HG03097 (cell line): Measurements from ENCODE around the gene CCR4.
"Not testable (repeated sequence)": the region's sequence is repeated elsewhere in the genome, so short reads cannot be mapped to it uniquely, and the experiment has no call there.

Source experiments
- ATAC-seq: cut with Tn5 transposase; IDR thresholded peaks from one replicate; pipeline ENCODE4 v1.9.1; 2021; ENCODE audit not compliant: unreplicated experiment, low FRiP score

Gene CCR4

DNA sequence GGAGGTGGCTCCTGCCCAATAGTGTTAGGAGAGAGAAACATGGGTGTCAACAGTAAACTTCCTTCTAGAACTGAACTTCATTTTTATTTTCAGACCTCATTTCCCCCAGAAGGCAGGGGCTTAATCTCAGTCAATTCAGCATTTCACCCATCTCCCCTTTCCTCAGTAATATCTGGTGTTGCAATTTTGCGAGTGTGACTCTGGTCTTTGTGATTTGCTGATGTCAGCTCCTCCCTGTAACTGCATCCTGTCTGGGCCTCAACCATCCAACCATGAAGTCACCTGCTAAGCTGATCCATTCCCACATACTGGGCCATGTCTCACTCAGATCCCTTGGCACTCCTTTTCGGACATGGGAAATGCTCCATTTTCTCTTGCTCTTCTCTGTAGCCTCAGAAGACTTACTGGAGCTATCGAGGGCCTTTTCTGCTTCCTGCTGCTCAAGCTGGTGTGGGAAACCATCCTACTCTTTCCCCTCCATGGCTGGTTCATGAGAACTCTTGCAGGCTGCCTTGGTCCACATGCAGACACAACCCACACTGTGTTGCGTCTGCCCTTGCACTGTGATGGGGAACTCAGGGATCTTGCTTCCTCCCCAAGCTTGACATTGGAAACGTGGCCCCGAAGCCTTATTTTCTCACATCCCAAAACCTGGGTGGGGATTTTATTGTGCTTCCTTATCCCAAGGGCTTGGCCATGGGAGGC lies 24.6 kb downstream of the CCR4 start:
- no peak for ATAC-seq

DNA sequence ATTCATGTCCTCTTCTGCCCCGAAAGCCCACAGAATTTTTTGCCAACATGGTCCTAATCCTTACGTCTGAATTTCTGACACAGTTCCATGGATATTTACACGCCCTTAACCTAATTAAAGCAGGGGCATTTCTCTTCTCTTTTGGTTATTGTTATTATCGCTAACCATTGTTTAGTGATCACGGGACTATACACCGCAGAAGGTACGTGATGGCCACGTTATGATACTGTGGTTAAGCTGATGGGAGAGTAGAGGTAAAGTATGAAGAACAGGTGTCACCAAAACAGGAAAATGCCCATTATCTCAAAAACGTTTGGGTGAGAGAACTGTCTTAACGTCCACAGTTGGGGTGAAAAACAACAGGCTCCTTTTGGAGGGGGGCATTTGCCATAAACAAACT lies 26.4 kb downstream of the CCR4 start:
- ATAC-seq: no peak

DNA sequence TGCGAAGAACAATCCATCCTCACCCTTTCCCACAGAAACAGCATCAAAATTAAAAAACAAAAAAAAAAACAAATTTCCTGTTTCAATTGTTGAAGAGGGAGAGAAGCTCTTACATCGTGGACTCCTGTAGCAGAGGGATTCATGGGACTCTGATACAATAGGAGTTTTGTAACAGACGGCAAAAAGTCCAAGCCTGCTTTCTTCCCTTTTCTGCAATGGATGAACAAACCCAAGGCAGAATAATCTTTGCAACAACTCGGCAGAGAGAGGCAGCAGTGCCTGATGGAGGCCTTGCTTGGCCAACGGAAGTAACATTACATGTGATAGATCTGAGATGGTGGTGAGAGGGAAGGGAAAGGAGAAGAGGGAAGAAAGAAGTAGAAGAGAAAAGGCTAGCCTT lies 26.9 kb downstream of the CCR4 start:
- ATAC-seq: no peak

DNA sequence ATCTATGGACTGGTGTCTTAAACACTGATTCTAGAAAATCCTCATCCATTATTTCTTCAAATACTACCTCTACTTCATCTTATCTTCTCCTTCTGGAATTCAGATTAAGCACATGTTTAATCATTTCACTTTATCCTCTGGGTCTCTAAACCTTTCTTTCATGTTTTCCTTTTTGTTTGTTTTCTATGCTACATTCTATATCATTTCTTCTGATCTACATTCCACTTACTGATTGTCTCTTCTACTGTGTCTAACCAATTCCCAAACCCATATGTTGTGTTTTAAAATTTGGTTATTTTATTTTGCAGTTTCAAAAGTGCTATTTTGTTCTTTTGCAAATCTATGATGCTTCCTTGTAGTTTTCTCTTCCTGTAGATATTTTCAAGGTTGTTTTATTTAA lies 31.7 kb downstream of the CCR4 start:
- ATAC-seq: no peak

DNA sequence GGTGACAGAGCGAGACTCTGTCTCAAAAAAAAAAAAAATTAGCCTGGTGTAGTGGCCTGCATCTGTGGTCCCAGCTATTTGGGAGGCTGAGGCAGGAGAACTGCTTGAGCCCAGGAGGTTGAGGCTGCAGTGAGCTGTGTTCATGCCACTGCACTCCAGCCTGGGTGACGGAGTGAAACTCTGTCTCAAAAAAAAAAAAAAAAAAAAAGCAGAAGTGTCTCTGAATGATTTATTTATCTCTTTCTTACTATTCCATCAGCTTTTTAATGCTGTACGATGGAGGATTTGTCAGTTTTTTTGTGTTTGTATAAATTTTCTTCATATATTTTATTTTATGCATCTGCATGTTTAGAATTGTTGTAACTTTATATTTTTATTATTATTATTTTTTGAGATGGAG lies 33.5 kb downstream of the CCR4 start:
- ATAC-seq: not testable (repeated sequence)

DNA sequence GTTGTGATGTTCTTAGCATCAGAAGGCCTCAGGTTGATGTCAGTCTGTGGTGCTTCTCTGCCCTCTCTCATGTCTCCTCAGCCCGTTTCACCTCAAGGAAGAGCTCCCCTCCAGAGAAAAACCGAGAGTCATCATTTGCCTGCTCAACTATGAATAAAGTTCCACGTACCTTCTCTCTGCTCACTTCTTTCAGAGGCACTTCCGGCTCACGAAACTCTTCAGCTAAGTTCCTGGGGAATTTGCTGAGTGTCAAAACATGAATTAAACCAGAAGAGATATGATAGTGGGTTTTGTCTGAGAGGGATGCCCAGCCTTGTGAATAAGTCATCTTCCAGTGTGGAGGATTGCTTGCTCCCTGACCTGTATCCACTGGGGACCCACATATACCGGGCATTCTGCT lies 37.7 kb downstream of the CCR4 start:
- no peak for ATAC-seq

DNA sequence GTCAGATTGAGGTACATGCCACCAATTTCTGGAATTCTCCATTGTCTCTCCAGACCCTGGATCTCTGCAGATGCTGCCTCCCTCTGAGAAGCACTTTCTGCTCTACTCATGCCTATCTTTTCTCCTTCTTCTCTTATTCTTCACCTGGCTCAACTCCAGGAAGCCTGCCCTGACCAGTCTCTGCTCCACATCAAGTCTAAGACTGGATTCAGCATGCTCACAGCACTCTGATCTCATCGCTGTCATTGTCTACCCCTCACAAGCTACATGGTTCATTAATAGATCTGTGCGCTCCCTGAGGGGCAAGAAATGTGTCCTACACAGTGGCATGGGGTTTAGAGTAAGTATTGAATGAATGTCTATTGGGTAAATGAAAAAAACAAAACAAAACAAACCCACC lies 38.7 kb downstream of the CCR4 start:
- ATAC-seq: no peak

DNA sequence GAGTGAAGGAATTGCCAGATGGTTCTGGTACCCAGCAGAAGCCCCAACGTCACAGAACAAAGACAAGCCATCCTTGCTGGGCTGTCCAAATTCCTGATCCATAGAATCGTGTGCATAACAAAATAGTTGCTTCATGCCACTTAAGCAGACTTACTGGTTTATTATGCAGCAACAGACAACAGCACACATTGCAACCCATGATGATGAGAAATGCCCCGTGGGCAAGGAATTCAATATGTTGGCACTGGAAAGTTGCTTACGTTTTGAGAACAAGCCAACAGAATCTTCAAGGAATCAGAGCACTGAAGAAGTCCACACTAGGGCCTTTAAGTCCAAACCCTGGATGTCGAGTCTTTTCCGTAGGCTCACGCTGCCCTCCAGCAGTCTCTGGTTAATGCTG lies 40.3 kb downstream of the CCR4 start:
- ATAC-seq: no peak

DNA sequence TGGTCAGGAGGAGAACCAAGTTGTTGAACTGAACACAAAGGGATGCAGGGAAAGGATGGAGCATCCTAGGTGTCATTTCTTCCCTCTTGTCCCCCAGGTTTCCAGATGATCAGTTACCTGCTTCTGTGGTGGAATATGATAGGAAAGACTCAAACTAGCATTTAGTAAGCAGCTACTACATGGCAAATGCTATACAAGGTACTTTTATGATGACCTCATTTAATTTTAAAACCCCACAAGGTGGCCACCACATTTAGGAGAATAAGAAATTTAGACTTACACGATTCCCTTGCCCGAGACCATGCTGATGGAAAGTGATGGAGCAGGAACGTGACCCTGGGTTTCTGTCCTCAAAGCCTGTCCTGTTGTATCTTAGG lies 40.9 kb downstream of the CCR4 start:
- no peak for ATAC-seq

DNA sequence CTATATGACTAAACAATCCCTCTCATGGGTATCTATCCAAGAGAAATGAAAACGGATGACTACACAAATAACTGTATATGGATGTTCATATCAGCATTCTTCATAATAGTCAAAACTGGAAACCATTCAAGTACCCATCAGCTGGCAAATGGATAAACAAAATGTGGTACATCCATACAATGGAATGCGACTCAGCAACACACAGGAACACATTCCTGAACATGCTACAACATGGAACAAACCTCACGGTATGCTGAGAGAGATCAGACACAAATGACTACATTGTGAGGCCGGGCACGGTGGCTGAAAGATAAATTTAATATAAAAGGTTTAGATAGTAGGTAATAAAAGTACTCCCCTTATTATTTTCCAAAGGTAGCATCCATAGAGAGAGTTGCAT lies 42.6 kb downstream of the CCR4 start:
- no peak for ATAC-seq

DNA sequence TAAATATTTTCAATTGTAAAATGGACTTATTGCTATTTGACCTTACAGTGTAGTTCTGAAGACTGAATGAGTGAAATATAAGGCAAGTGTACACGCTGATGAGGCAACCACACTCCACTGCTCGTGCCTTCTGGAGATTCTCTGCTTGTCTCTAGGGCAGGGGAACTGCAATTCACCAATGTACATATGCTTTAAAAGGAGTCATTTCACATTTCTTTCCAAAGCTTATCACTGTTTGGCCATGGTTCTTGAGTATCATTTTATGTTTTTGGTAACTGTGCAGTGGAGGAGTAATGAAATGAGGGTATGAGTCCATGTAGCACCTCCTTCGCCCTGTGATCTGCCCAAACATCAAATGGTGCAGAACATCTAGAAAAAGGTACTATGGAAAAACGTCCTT lies 43.7 kb downstream of the CCR4 start:
- no peak for ATAC-seq

DNA sequence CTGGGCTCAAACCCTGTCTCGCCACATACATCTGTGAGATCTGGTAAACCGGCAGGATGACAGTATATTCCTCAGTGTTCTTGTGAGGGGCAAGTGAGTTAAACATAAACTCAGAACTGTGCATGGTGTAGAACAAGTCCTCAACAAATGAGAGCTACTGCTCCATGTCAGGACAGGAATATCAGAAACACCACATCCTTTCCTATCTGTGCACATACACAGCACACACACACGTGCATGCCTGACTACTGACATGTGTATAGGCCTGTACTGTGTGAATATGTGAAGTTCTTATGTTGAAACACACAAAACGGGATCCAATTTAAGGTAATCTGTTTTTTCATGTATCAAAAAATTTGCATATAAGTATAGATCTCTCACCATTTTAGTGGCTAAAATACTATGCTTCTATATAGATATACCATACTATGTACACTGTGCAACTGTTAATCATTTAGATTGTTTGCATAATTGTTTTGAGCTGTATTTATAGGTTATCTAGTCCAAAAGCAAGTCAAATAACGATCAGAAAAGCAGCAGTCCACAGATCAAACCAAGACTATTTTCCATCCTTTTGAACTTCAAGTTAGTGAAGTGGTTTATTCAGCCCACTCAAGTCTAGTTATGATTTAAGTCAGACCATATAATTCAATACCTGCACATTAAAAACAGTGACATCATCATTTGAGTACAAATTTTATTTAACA lies 44.8 kb downstream of the CCR4 start:
- ATAC-seq: no peak

DNA sequence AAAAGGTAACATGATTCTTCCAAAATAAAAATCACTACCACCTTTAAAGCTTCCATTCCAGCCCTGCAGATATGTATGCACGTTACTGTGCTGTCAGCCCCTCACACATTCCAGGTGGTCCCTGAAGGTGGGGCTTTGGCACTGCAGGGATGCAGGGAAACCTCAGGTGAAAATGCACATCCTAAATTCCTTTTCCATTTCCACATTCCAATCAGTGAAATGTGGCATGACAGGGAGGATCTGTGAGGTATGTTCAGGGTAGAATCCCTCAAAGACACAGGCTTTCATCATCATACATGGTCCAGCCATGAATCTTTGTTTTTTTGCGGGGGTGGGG lies 45.3 kb downstream of the CCR4 start:
- ATAC-seq: no peak

DNA sequence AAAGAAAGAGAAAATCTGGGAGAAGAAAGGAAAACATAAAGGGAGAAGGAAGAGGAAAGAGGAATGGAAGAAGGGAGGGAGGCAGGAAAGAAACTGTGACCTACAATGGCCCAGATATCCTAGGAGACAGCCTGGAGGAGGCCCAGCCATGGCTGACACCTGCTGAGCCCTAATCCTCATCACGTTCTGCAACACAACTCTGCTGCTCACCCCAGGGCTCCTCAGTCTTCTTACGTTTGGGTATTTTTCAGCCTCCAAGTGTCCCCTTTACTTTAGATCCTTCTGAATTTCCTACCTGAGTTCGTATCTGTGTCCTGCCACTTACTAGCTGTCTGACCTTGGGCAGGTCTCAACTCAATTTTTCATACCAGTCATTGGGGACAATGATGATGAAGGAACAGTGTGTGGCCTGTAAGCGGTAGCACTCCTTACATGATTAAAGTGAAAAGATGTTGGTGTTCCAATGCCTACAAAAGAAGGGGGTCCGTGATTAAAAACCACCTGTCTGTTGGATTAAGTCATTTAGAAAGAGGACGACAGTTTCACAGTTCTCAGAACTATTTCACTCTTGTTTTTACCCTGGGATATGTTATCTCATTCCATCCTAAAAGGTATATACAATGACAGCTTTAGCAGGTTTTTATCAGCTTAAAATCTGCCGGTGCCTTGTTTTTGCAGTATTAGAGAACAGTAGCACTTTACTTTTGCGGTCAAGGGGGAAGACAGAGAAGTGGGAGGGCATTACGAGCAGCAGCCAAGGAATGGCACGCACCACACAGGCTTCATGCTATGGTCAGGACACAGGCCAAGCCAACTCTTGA lies 47.4 kb downstream of the CCR4 start:
- ATAC-seq: no peak

DNA sequence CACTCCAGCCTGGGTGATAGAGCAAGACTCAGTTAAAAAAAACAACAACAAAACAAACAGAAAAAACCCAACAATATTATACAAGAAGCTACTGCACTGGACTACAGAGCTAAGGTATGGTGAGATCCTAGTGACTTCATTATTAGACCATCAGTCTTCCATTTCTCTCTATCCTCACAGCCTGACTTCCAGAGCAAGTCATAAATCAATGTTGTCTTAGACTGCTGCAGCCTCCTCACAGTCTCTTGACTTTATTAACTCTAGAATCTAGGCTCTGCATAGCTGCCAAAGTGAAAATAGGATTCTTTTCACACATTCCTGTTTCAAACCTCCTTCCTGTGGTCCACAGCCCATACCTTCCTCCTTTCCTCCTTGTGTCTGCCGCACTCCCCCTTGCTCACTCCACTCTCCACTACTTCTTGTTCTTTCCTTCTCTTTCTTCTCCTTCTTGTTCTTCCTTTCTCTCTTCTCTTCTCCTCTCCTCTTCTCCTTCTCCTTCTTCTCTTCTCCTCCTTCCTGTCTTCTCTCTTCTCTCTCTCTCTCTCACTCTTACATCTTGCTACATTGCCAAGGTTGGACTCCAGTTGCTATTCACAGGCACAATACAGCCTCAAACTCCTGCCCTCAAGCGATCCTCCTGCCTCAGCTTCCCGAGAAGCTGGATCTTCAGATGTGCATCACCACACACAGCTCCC lies 49.4 kb downstream of the CCR4 start:
- ATAC-seq: no peak

DNA sequence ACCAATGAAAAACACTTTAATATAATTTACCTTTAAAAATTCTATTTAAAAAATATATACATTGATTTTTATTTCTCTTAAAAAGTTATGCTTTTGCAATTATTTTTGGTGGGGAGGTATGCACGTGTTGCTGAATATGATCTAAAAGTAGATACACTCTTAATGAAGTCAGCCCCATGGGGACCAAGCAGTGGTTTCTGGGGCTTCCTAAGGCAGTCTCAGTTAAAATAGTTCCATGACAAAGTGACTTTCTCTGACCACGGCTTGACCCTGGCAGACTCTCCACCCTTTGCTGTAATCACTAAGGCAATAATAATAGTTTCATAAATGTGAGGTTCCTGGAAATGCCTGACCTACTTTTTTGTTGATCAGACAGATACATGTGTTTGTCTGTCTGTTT lies 50.4 kb downstream of the CCR4 start:
- no peak for ATAC-seq

DNA sequence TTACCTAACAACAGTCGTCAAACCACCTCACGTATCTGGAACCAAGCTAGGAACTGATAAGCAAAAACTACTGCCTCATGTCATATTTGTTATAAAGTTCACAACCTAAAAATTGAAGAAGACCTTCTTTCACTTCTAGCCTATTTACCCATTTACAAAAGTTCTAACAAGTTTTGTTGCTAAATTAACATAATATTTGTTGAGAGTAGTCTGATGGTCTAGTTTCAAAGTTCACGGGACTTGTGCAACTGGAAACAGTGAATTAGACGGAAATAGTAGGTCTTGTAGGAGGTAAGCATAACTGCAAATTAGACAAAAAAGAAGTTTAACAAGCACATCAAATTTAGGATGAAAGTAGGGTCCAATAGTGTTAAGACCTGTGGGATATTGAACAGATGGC lies 51.9 kb downstream of the CCR4 start:
- ATAC-seq: no peak

DNA sequence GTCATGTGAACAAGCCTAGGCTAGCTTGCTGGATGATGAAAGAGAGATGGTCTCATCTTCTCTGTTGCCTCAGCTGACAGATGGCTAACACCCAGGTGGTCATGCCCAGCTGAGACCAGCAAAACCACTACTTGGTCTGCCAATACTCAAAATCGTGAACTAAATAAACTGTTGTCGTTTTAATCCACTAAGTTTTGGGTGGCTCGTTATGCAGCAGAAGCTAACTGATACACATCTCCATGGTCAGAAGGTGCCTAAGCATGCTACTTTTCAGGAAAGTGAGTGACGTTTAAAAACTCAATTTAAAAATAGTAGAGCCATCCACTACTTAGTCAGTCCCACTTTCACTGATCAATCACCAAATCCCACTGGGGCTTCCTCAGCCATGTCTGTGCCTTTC lies 52.8 kb downstream of the CCR4 start:
- ATAC-seq: no peak

DNA sequence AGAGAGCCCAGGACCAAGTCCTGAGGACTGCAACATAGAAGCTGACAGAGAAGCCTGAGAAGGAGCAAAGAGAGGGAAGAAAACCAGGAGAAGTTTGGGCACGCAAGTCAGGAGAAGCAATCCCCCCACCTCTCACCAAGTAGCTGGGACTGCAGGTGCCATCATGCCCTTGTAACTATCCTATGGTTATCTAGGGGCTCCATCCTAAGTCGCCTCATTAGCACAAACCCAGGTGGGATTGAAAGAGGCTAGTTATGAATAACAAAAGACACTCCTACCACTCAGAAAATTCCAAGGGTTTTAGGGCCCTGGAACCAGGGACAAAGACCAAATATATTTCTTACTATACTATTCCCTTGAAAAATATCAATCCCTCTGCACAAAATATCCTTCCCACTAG lies 53.5 kb downstream of the CCR4 start:
- no peak for ATAC-seq
